Raji (cell line): ENCODE data around the gene APBB2.

ENCODE experiments used
- POLR2A ChIP-seq: IDR thresholded peaks from 2 replicates; pipeline ENCODE4 v1.6.1; 2011; ENCODE audit warnings: low read depth, low read length, control low read depth; ENCODE audit not compliant: insufficient read depth

Gene APBB2

GRCh38 chr4:41185614-41186592 lies 28.4 kb downstream of the APBB2 start:
- TF ChIP-seq POLR2A: no peak

GRCh38 chr4:41184009-41184408 lies 30.3 kb downstream of the APBB2 start:
- TF ChIP-seq POLR2A: no peak

- TF ChIP-seq POLR2A: no peak
Observed at GRCh38 chr4:41183021-41183553, 31.3 kb downstream of the APBB2 start.

DNA sequence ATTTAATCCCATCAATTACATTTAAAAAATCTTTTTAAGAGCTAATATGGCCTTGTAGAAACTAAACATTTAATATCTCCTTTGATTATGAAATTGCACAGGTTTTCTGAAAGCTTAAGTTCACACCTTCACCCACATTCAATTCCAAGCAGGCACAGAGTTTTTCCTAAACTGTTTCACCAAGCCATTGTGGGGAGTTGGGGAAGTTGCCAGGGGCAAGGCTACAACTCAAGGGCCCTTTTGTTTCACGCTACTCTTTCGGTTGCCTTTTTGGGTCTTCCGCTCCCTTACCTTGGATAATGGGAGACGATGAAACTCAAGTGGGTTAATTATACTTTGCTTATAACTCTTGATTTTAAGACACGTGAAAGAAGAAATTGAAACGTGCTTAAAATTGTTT lies 33.3 kb downstream of the APBB2 start:
- TF ChIP-seq POLR2A: no peak

GRCh38 chr4:41179498-41180195 lies 34.7 kb downstream of the APBB2 start:
- no peak for TF ChIP-seq POLR2A

- no peak for TF ChIP-seq POLR2A
Observed at GRCh38 chr4:41178372-41179370, 35.7 kb downstream of the APBB2 start.

- no peak for TF ChIP-seq POLR2A
Observed at GRCh38 chr4:41177016-41177415, 37.3 kb downstream of the APBB2 start.

DNA sequence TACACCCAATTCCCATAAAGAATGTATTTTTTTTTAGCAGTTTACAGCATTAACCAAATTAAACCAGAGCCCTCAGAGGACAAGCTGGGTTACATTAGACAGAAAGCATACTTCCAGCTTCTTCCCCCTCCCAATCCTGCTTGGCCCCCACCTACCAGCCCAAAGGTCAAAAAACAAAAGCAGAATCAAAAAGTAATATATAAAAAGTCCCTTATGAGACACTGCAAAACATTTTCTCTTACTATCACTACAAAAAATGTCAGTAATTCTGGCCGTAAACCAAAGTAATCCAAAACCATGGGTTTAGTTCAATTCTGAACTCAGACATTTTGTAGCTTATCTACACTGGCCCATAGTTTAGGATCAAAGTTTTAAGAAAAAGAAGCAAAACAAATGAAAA lies 38.0 kb downstream of the APBB2 start:
- no peak for TF ChIP-seq POLR2A

GRCh38 chr4:41175794-41176193 lies 38.5 kb downstream of the APBB2 start:
- no peak for TF ChIP-seq POLR2A

DNA sequence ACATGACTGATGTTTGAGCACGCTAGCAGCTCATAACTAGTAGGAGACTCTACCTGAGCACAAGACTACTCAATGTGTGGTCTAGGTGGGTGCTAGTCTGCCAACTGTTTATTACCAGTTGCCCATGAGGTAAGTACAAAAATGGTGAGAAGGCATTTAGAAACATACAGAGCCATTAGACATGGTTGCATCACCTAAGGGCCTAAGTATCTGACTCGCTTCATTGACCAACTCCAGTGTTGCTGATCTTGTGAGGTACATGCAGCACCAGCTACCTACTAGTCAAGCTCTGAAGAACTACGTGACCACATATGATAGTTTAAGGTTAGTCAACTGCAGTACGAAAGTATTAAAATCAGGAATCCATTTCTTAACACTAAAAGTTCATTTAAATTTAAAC lies 39.9 kb downstream of the APBB2 start:
- TF ChIP-seq POLR2A: no peak

DNA sequence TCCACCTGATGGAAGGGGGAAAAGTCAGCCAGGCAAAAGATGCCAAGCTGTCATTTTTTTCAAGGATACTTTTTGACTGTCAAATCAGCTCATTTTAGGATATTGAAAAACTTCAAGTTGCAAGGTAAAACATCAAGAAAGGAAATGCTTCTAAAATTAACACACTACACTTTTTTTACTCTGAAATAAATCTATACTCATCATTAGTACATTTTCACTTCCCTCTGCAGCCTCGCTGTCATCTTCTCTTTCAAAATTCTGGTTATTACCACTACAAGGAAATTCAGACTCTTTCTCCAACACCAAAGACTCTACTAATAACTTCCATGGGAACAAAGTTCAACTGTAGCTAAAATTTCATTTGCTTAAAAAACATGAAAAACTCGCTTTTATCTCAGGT lies 41.6 kb downstream of the APBB2 start:
- TF ChIP-seq POLR2A: no peak

DNA sequence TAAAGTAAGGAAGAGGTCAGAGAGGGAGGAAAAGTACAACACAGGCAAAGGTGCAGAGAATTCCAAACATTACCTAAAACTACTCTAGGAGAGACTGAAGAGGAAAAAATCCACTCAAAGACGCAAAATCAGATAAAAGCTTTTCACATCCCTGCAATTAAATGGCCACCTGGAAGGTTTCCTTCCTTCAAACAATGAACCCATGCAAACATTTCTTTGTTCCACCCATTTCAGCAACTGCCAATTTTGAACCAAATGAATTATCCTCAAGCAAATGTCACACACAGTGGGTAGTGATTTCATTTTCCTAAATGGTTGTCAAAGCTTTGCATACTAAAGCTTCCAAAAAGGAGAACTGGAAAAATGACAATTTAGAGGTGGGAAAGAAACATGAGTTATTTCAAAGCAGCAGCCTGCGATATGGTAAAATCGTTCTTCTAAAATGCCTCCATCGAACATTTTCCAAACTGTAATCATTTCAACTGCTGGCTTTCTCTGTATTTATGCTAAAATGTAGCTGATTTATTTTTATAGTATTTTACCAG lies 45.0 kb downstream of the APBB2 start:
- no peak for TF ChIP-seq POLR2A

DNA sequence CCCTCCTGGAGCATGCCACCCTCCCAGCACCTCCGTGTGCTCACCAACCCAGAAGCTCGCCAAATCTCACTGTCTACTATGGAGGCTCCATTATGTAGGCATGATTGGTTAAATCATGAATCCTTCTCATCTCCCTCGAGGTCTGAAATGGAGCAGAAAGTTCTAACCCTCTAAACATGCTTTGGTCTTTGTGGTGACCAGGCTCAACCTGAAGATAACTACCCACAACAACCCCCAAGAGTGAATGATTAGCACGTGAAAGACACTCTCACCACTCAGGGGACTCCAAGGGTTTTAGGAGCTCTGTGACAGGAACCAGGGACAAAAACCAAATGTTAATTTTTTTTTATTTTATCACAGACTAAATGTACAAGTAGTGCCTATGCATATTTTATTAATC lies 47.2 kb downstream of the APBB2 start:
- no peak for TF ChIP-seq POLR2A

GRCh38 chr4:41164405-41164804 lies 49.9 kb downstream of the APBB2 start:
- TF ChIP-seq POLR2A: no peak

DNA sequence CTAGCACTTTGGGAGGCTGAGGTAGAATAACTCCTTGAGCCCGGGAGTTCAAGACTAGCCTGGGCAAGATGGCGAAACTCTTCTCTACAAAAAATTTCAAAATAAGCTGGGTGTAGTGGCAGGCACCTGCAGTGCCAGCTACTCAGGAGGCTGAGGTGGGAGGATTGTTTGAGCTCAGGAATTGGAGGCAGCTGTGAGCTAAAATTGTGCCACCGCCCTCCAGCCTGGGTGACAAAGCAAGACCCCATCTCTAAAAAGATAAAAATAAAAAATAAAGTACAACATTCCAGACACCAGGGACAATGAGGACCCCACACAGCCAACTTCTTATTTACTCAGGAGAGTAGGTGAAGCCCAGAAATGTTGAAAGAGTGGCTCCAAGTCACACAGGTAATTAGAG lies 53.0 kb downstream of the APBB2 start:
- TF ChIP-seq POLR2A: no peak

DNA sequence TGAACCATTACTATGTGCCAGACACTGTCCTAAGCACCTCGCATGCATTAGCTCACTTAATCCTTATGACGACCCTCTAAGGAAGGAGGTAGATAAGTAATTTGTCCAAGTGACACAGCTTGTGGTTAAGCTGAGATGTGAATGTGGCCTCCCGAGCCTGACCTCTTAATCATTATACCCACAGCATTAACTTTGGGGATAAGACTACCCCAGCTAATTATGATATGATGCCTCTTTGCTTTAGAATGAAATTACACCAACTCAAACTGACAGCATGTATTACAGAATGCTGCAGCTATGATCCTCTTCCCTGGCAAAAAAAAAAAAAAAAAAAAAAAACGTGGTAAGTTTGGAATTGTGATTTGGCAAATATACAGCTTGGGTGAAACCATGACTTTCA lies 53.5 kb downstream of the APBB2 start:
- TF ChIP-seq POLR2A: no peak
